Esophagus muscularis mucosa (tissue), 3 donors: Measurements from ENCODE around the gene EXOC6B.

Experiments
- POLR2A ChIP-seq: fragments of 450-650 bp; IDR thresholded peaks from one replicate; pipeline ENCODE4 v1.6.1; 2017; ENCODE audit warnings: antibody characterized with exemption, moderate library complexity, mild to moderate bottlenecking, low read depth
- TF ChIP-seq, protein P1 (sequence below), 3 experiments: fragments of 200-600 bp in 2 of 3; fragments of 450-650 bp in 1 of 3; sonication (generic) in 2 of 3; IDR thresholded peaks; one replicate each; pipeline ENCODE4 v1.5.1; 2017 to 2019; ENCODE audit warnings: antibody characterized with exemption in 3 of 3, mild to moderate bottlenecking in 2 of 3, moderate library complexity in 1 of 3

- TF ChIP-seq, protein P1, sequence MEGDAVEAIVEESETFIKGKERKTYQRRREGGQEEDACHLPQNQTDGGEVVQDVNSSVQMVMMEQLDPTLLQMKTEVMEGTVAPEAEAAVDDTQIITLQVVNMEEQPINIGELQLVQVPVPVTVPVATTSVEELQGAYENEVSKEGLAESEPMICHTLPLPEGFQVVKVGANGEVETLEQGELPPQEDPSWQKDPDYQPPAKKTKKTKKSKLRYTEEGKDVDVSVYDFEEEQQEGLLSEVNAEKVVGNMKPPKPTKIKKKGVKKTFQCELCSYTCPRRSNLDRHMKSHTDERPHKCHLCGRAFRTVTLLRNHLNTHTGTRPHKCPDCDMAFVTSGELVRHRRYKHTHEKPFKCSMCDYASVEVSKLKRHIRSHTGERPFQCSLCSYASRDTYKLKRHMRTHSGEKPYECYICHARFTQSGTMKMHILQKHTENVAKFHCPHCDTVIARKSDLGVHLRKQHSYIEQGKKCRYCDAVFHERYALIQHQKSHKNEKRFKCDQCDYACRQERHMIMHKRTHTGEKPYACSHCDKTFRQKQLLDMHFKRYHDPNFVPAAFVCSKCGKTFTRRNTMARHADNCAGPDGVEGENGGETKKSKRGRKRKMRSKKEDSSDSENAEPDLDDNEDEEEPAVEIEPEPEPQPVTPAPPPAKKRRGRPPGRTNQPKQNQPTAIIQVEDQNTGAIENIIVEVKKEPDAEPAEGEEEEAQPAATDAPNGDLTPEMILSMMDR (IDR thresholded peaks at IDR 0.05), result no peak
- TF ChIP-seq POLR2A, result no peak
Measured at GRCh38 chr2:72572501-72572900, 253.3 kb downstream of the EXOC6B start.
